Sigmoid colon (tissue), 7 donors: ENCODE data around the gene MTCL1. TPM values are rescaled to one million over a fixed set of nuclear protein-coding genes. Genes with fewer than 3 reads are reported as not detected.

ENCODE experiments used
- DNase-seq: peaks from one replicate; pipeline ENCODE4 v3.0.0-alpha.2; 2019
- H3K27ac ChIP-seq, 4 donors: fragments of 200-600 bp; sonication (generic); one replicate each; pipeline ENCODE4 v1.5.1; 2016 to 2019; ENCODE audit warnings: mild to moderate bottlenecking in 1 of 4
- H3K27me3 ChIP-seq, 3 donors: fragments of 200-600 bp; sonication (generic); one replicate each; pipeline ENCODE4 v1.5.1; 2019; ENCODE audit warnings: mild to moderate bottlenecking in 1 of 3
- H3K36me3 ChIP-seq, 4 donors: fragments of 200-600 bp; sonication (generic); one replicate each; pipeline ENCODE4 v1.5.1; 2016 to 2019
- H3K4me1 ChIP-seq, 4 donors: fragments of 200-600 bp; sonication (generic); one replicate each; pipeline ENCODE4 v1.5.1; 2017 to 2019
- H3K4me3 ChIP-seq, 4 donors: fragments of 200-600 bp; sonication (generic); one replicate each; pipeline ENCODE4 v1.5.1; 2017 to 2019; ENCODE audit warnings: mild to moderate bottlenecking in 2 of 4, moderate library complexity in 1 of 4
- H3K9me3 ChIP-seq, 4 donors: fragments of 200-600 bp in 3 of 4; sonication (generic) in 3 of 4; one replicate each; pipeline versions ENCODE4 v1.5.1 to v1.6.1; 2013 to 2019
- CTCF ChIP-seq, 4 experiments: fragments of 450-650 bp in 3 of 4; fragments of 200-600 bp in 1 of 4; IDR thresholded peaks; one replicate each; pipeline ENCODE4 v1.5.1; 2016 to 2019; ENCODE audit warnings: antibody characterized with exemption in 4 of 4, mild to moderate bottlenecking in 3 of 4, moderate library complexity in 2 of 4
- EP300 ChIP-seq, 4 donors: sonication (generic); formaldehyde crosslinking; IDR thresholded peaks; one replicate each; pipeline ENCODE4 v1.6.1; 2017; ENCODE audit warnings: antibody characterized with exemption in 4 of 4
- POLR2A ChIP-seq, 2 donors: fragments of 450-650 bp; IDR thresholded peaks; one replicate each; pipeline ENCODE4 v1.6.1; 2016; ENCODE audit warnings: antibody characterized with exemption in 2 of 2, mild to moderate bottlenecking in 2 of 2, moderate library complexity in 2 of 2
- POLR2AphosphoS5 ChIP-seq, 4 donors: sonication (generic); formaldehyde crosslinking; IDR thresholded peaks; one replicate each; pipeline ENCODE4 v1.6.1; 2017; ENCODE audit warnings: antibody characterized with exemption in 4 of 4
- WGBS, 2 donors: extraction: QIAGEN DNeasy Blood & Tissue Kit; methylation state at CpG; one replicate each; pipeline ENCODE4 v1.1.7; 2013; 5-methylcytosine and 5-hydroxymethylcytosine counted together
- intact Hi-C: fragments of 100-400 bp; cut with DNase I; formaldehyde crosslinking; loops from one replicate; pipeline ENCODE4 v1.15.1; 2023
- polyA plus RNA-seq, 3 donors: library from polyadenylated mRNA; stranded (reverse); fragments of 200-250 nt; gene quantifications; one replicate each; pipeline ENCODE4 v1.2.3, GENCODE V29; 2013
- total RNA-seq, 4 donors: library from RNA; depleted of rRNA; stranded (reverse); fragments of >200 nt; gene quantifications; one replicate each; pipeline ENCODE4 v1.1.0, GENCODE V29; 2016
- donor health status: healthy with polysubstance abuse.
- donor health status: Bipolar disorder and iron deficiency.
- donor health status: healthy.

Gene MTCL1
- total and polyA plus RNA-seq, 7 donors: 0.69 to 133 (median 58.5) TPM

GRCh38 chr18:8851659-8852058 is 146.3 kb downstream of the MTCL1 start:
- Histone ChIP-seq H3K9me3 (no peaks in the 10 kb centered on the region), H3K27me3 (no peaks in the 10 kb centered on the region), H3K4me3 (no peak overlapping the region), H3K4me1 (peaks cover 0 to 27% (median 20%) of the 10 kb centered on the region in 4 donors), H3K27ac (peak overlapping the region in 1 of 4 donors; percentile 42), H3K36me3 (no peaks in the 10 kb centered on the region)
- WGBS, 2 donors: 90% methylated on average over 2 of the region's 2 CpGs
- DNase-seq: no peak
- intact Hi-C loops: no loop called here
- no peak for TF ChIP-seq EP300 (IDR thresholded peaks at IDR 0.05)
- no peak for TF ChIP-seq POLR2A (IDR thresholded peaks at IDR 0.05)
- no peak for TF ChIP-seq POLR2AphosphoS5 (IDR thresholded peaks at IDR 0.05)
- TF ChIP-seq CTCF (IDR thresholded peaks at IDR 0.05): no peak

GRCh38 chr18:8854550-8854949 is 149.2 kb downstream of the MTCL1 start:
- TF ChIP-seq POLR2A (IDR thresholded peaks at IDR 0.05): no peak
- TF ChIP-seq CTCF (IDR thresholded peaks at IDR 0.05): no peak
- no peak for TF ChIP-seq POLR2AphosphoS5 (IDR thresholded peaks at IDR 0.05)
- TF ChIP-seq EP300 (IDR thresholded peaks at IDR 0.05): no peak
- H3K27ac ChIP-seq: no peak overlapping the region

GRCh38 chr18:8854962-8855361 is 149.6 kb downstream of the MTCL1 start:
- no peaks in the 10 kb centered on the region for H3K9me3 ChIP-seq
- WGBS, 2 donors: 56 to 58% methylated on average over 2 of the region's 2 CpGs
- peaks cover 0 to 12% (median 5%) of the 10 kb centered on the region in 4 donors for H3K4me1 ChIP-seq
- no peaks in the 10 kb centered on the region for H3K27me3 ChIP-seq
- TF ChIP-seq EP300 (IDR thresholded peaks at IDR 0.05): no peak
- no peak overlapping the region for H3K4me3 ChIP-seq
- intact Hi-C loops: no loop called here
- no peak overlapping the region for H3K27ac ChIP-seq
- DNase-seq: no peak
- H3K36me3 ChIP-seq: no peaks in the 10 kb centered on the region

More at GRCh38 chr18:8854550-8854949, 149.2 kb downstream of the MTCL1 start:
- no peaks in the 10 kb centered on the region for H3K27me3 ChIP-seq
- no peak for DNase-seq
- H3K9me3 ChIP-seq: no peaks in the 10 kb centered on the region
- WGBS, 2 donors: 52 to 62% methylated on average over 4 of the region's 4 CpGs
- intact Hi-C loops: no loop called here
- peaks cover 0 to 8% (median 5%) of the 10 kb centered on the region in 4 donors for H3K4me1 ChIP-seq
- H3K4me3 ChIP-seq: no peak overlapping the region
- H3K36me3 ChIP-seq: no peaks in the 10 kb centered on the region

- no peak for DNase-seq
- no peak overlapping the region for H3K27ac ChIP-seq
- TF ChIP-seq EP300 (IDR thresholded peaks at IDR 0.05) (no peak), POLR2AphosphoS5 (IDR thresholded peaks at IDR 0.05) (no peak), CTCF (IDR thresholded peaks at IDR 0.05) (no peak), POLR2A (IDR thresholded peaks at IDR 0.05) (no peak)
- H3K27me3 ChIP-seq: no peaks in the 10 kb centered on the region
- no peak overlapping the region for H3K4me3 ChIP-seq
- H3K36me3 ChIP-seq: no peaks in the 10 kb centered on the region
- H3K4me1 ChIP-seq: peaks cover 0 to 12% (median 5%) of the 10 kb centered on the region in 4 donors
- WGBS, 2 donors: 80 to 87% methylated on average over 8 of the region's 8 CpGs
- H3K9me3 ChIP-seq: no peaks in the 10 kb centered on the region
- intact Hi-C loops: no loop called here
Measured at GRCh38 chr18:8856212-8856611, 150.9 kb downstream of the MTCL1 start.

- Histone ChIP-seq H3K4me1 (peaks cover 0 to 12% (median 5%) of the 10 kb centered on the region in 4 donors), H3K36me3 (no peaks in the 10 kb centered on the region), H3K9me3 (no peaks in the 10 kb centered on the region), H3K4me3 (no peak overlapping the region), H3K27me3 (no peaks in the 10 kb centered on the region), H3K27ac (no peak overlapping the region)
- WGBS, 2 donors: 92 to 96% methylated on average over 34 of the region's 34 CpGs
- no peak for DNase-seq
- intact Hi-C loops: no loop called here
- TF ChIP-seq POLR2AphosphoS5 (IDR thresholded peaks at IDR 0.05): no peak
- no peak for TF ChIP-seq POLR2A (IDR thresholded peaks at IDR 0.05)
- no peak for TF ChIP-seq CTCF (IDR thresholded peaks at IDR 0.05)
- TF ChIP-seq EP300 (IDR thresholded peaks at IDR 0.05): no peak
Measured at GRCh38 chr18:8856769-8857393, 151.5 kb downstream of the MTCL1 start.
